ENCODE measurements around the gene CENPN.

Gene CENPN

DNA sequence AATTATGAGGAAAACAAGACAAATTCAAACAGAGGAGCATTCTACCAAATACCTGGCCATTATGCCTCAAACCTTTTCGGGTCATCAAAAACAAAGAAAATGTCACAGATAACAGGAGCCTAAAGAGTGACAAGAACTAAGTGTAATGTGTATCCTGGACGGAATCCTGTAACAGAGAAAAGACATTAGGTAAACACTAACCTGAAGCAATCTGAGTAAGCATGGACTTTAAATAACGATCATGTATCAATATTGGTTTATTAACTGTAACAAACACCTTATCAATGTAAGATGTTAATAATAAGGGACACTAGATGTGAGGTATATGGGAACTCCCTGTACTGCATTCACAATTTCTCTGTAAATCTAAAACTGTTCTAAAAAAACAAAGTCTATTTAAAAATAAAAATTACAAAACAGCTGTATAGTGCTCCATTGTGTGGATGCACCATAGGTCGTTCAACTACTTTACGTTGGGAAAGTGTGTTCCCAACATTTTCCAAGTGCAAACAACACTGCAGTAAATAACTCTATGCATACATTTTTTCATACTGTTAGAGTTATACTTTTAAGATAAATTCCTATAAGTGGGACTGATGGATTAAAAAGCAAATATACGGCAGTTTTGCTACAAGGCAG lies 15.1 kb upstream of the CENPN start:
- DNase-seq: no peak

DNA sequence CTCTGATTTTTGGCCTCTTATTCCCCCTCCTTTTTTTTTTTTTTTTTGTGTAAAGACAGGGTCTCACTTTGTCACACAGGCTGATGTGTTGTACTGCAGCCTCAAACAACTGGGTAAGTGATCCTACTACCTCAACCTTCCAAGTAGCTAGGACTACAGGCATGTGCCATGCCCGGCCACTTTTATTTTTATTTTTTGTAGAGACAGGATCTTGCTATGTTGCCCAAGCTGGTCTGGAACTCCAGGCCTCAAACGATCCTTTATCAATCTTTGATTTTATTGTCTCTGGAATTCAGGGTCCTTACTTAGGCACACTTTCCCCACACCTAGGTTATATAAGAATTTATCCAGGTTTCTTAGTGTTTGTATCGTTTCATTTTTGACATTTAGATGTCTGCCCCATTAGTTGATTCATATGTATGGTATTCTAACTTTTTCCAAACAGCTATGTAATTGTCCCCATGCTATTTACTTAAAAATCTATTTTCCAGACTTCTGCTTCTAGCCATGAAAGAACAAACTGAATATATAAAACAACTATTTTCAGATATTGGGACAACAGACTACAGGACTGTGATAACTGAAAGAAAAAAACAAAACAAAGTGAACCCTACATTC lies 14.2 kb upstream of the CENPN start:
- DNase-seq: no peak

- DNase-seq: no peak
These were observed 13.7 kb upstream of the CENPN start for GRCh38 chr16:80993307-80993706.

GRCh38 chr16:80993834-80994233 lies 13.2 kb upstream of the CENPN start:
- peak; percentile 29 for DNase-seq

DNA sequence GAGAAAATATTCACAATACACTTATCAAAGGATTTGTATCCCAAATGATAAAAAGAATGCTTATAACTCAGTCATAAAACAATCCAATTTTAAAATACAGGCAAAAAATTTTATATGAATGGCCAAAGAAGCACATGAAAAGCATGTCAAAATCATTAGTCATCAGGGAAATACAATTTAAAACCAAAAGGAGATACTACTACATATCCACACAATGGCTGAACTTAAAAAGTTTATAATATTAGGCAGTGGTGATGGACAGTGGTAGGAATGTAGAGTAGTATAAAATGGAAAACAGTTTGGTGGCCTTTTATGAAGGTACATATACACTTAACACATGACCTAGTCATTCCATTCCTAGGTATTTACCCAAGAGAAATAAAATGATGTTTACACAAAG lies 12.6 kb upstream of the CENPN start:
- DNase-seq: no peak

DNA sequence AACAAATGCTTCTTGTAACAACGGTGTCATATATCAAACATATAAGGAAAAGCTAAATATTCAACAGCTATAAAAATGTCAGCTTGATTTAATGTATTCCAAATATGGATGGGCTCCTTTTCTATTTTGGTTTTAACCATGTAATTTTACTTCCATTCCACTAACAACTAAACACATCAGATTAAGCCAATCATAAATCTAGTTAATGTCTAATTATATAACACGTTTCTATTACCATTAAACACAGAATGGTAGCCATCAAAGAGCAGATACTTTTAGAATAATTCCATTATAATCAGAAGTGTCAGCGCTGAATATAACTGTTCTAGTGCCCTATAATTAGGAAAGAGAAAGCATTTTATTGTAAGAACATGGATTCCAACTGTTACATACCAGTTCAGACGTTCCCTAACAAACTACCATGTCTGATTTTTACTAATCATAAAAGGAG lies 10.3 kb upstream of the CENPN start:
- no peak for DNase-seq

DNA sequence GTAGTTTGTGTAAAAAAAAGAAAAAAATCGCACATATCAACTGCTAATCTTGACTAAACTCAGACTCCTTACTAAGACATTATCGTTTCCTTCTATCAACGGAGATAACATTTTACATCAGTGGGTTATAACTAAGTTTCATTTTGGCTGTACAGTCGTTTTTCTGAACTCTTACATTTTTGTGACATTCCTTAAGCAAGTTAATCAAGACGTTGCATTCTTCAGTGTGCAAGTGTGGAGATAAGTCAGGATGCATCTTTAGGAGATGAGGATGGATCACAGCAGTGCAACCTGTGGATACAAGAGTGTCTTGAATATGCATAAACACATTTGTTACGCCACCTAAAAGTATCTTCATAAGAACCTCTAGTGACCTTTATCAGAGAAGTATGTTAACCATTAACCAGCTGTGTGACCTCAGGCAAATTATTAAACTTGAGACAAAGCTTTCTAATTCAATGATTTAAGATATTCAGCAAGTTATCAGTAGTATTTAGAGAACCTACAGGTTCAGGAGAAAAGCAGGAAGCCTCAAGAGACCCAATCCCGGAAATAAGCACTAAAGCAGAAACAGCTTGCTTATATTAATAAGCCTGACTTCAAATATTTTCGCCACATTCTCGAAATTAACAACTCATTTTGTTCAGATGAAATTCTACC lies 9.7 kb upstream of the CENPN start:
- DNase-seq: no peak

GRCh38 chr16:80997964-80998620 lies 8.9 kb upstream of the CENPN start:
- no peak for DNase-seq

DNA sequence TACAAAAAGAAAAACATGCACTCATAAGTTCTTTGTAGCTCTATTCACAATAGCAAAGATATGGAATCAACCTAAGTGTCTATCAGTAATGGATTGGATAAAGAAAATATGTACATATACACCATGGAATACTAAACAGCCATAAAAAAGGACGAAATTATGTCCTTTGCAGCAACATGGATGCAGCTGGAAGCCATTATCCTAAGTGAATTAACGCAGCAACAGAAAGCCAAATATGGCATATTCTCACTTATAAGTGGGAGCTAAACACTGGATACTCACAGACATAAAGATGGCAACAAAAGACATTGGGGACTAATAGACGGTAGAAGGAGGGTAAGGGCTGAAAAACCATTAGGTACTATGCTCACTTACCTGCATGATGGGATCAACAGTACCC lies 6.1 kb upstream of the CENPN start:
- no peak for DNase-seq

DNA sequence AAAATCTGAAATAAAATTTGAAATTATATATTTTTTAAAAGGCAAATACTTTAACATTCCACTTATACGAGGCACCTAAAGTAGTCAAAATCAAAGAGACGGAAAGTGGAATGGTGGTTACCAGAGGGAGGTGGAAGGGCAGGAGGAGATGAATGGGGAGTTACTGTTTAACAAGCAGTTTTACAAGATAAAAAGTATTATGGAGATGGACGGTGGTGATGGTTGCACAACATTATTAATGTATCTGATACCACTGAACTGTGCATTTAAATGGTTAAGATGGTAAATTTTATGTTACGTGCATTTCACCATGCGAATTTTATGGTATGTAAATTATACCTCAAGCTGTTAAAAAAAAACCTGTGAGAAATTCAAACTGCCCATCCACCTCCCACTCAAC lies 5.7 kb upstream of the CENPN start:
- no peak for DNase-seq

- no peak for DNase-seq
These were observed 4.0 kb upstream of the CENPN start for GRCh38 chr16:81003064-81003463.

- no peak for DNase-seq
These were observed 3.2 kb upstream of the CENPN start for GRCh38 chr16:81003610-81004460.

DNA sequence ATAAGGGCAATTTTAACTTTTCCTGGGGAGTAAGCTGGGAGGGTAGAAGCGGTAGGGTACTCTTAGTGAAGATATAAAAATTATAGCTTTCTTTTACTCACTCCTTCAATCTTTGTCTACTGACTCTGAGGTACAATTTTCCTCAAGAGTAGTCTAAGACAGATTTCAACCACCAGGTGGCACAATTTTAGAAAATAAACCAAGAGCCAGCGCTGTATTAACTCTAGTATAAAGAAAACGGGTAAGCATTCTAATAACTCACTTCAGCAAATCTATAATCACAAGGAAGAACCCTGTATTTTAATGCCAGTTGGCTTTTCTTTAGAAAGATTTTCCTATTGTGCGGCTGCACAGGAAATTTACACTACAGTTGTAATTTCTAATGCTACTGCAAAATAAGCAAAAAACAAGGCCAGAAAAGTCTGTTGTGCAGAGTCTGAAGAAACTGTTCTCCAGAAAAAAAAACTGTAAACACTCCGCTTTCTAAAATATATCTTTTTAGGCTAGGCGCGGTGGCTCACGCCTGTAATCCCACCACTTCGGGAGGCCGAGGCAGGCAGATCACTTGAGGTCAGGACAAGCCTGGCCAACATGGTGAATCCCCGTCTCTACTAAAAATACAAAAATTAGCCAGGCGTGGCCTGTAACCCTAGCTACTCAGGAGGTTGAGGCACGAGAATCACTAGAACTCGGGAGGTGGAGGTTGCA lies 2.2 kb upstream of the CENPN start:
- peak; percentile 91 for DNase-seq

DNA sequence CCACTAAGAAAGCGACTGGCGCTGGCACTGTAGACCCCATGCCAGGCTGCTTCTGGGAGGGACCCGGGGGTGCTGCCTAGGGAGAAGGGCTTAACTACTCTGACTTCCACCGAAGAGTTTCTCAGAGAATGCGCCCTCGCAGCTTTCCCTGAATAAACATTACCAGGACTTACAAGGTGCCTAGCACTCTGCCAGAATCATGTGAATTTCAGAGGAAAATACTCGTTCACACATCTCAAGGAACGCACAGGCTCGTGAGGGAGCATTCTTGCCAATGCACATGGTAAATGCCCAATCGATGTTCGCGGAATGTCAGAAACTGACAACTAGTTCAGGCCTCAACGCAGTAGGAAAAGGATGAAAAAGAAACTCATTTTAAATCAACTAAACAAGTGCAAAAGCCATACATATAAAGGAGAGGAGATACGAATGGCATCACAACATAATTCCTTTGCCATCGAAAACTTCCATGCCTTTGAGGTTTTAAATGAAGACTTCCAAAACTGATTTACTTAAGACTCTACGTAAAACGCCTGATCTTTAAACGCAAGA lies 1.3 kb upstream of the CENPN start:
- peak; percentile 66 for DNase-seq

DNA sequence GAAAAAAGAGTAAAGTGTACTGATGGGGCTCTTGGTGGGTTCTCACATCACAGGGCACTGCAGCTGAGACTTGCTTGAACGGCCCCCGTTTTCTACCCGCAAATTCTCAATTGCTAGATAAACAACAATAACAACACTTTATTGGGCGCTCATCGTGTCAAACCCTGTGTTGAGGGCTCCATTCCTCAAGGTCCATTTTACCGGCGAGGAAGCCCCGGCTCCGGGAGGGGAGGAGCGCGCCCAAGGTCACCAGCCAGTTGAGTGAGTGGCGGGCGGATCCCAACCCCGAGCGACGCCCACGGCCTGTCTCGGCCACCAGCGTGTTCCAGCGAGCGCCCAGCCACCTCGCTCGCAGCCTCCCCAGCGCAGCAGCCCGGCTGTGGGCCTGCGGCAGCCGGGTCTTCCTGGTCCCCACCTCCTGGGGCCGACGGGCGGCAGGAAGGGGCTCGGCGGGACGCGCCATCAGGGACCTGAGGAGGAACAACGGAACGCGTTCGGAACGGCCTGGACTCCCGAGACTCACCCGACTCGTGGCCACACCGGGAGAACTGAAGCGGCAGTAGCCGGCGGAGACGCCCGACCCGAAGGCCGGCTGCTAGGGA lies 702 bp upstream of the CENPN start:
- no peak for DNase-seq

DNA sequence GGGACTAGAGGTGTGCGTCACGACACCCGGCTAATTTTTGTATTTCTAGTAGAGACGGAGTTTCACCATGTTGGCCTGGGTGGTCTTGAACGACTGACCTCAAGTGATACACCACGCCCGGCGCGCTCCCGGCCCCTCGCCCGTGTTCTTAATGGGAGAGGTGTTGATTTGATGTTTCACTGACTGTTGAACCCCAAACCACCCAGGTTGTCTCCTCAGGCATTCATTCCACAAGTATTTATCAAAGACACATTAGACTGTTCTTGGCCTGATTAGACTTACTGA lies 1.4 kb downstream of the CENPN start:
- DNase-seq: no peak

- no peak for DNase-seq
These were observed 6.0 kb downstream of the CENPN start for GRCh38 chr16:81012974-81013373.

DNA sequence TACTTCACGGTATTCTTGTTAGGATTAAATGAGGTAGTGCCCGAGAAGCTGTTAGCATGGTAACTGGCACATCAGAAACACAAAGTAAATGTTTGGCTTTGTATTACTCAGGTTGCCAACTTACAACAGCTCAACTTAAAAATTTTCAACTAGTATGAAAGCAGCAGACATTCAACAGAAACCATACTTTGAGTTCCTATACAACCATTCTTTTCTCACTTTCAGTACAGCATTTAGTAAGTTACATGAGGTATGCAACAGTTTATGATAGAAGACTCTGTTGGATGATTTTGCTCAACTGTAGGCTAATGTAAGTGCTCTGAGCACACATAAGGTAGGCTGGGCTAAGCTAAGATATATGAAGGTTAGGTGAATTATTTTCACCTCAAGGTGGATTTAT lies 7.7 kb downstream of the CENPN start:
- no peak for DNase-seq

DNA sequence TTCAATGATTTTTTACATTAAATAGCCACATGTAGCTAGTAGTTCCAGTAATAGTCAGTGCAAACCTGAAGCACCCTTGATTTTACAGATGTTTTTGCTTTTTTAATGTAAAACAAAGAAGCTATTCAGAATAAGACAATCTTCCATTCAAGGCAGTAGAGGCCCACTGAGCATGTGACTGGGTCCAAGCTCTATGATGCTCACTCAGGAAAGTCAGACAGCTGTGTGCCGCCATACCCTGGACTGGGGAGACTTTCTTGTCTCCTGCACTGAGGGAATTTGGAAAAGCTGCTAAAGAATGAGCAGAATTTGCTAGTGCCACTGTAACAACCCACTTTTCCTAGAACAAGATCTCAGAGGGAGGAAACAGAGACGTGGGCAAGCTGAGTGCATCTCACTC lies 11.5 kb downstream of the CENPN start:
- DNase-seq: no peak

GRCh38 chr16:81026429-81026828 lies 19.4 kb downstream of the CENPN start:
- DNase-seq: no peak

- no peak for DNase-seq
These were observed 23.1 kb downstream of the CENPN start for GRCh38 chr16:81029930-81030604.
